Stomach (tissue), 4 donors: ENCODE results near the gene PITPNB.

ENCODE experiments used
- POLR2A ChIP-seq, 4 donors: fragments of 450-650 bp; IDR thresholded peaks; one replicate each; pipeline ENCODE4 v1.6.1; 2016; ENCODE audit warnings: antibody characterized with exemption in 4 of 4, control low read depth in 2 of 4, mild to moderate bottlenecking in 1 of 4, moderate library complexity in 1 of 4
- POLR2AphosphoS5 ChIP-seq, 3 donors: sonication (generic); formaldehyde crosslinking; IDR thresholded peaks; one replicate each; pipeline ENCODE4 v1.6.1; 2016; ENCODE audit warnings: antibody characterized with exemption in 3 of 3
- TF ChIP-seq, protein P1 (sequence below), 7 experiments: fragments of 450-650 bp in 4 of 7; fragments of 200-600 bp in 3 of 7; sonication (generic) in 3 of 7; IDR thresholded peaks; one replicate each; pipeline ENCODE4 v1.5.1; 2016 to 2019; ENCODE audit warnings: antibody characterized with exemption in 7 of 7, control low read depth in 2 of 7, mild to moderate bottlenecking in 1 of 7

DNA sequence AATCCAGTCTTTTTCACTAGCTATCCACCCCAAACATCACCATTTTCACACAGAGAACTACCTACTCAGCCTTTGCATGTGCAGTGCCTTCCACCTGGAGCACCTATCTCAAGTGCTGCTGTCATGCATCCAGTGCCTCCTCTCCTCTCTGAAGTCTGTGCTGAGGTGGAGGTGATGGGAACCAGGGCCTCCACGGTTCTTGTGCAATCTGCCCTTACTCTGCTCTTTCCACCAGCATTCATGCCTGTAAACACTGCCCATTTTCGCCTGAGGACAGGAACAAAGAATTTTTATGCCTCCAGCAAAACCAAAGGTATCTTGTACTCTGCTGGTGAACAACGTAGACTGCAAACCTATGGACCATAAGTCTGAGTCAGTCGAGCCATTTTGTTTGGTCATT lies 27.0 kb downstream of the PITPNB start:
- TF ChIP-seq, protein P1, sequence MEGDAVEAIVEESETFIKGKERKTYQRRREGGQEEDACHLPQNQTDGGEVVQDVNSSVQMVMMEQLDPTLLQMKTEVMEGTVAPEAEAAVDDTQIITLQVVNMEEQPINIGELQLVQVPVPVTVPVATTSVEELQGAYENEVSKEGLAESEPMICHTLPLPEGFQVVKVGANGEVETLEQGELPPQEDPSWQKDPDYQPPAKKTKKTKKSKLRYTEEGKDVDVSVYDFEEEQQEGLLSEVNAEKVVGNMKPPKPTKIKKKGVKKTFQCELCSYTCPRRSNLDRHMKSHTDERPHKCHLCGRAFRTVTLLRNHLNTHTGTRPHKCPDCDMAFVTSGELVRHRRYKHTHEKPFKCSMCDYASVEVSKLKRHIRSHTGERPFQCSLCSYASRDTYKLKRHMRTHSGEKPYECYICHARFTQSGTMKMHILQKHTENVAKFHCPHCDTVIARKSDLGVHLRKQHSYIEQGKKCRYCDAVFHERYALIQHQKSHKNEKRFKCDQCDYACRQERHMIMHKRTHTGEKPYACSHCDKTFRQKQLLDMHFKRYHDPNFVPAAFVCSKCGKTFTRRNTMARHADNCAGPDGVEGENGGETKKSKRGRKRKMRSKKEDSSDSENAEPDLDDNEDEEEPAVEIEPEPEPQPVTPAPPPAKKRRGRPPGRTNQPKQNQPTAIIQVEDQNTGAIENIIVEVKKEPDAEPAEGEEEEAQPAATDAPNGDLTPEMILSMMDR (IDR thresholded peaks at IDR 0.05), result no peak
- TF ChIP-seq POLR2AphosphoS5 (IDR thresholded peaks at IDR 0.05) (no peak), POLR2A (IDR thresholded peaks at IDR 0.05) (no peak)
